GM21619 (cell line): ENCODE measurements around the gene DIP2C.
"Not testable (repeated sequence)": the region's sequence is repeated elsewhere in the genome, so short reads cannot be mapped to it uniquely, and the experiment has no call there.

Experiments used
- ATAC-seq: cut with Tn5 transposase; IDR thresholded peaks from one replicate; pipeline ENCODE4 v1.9.1; 2021; ENCODE audit not compliant: unreplicated experiment

DIP2C gene

GRCh38 chr10:520402-520787 is 169.1 kb downstream of the DIP2C start:
- ATAC-seq, result no peak

DNA sequence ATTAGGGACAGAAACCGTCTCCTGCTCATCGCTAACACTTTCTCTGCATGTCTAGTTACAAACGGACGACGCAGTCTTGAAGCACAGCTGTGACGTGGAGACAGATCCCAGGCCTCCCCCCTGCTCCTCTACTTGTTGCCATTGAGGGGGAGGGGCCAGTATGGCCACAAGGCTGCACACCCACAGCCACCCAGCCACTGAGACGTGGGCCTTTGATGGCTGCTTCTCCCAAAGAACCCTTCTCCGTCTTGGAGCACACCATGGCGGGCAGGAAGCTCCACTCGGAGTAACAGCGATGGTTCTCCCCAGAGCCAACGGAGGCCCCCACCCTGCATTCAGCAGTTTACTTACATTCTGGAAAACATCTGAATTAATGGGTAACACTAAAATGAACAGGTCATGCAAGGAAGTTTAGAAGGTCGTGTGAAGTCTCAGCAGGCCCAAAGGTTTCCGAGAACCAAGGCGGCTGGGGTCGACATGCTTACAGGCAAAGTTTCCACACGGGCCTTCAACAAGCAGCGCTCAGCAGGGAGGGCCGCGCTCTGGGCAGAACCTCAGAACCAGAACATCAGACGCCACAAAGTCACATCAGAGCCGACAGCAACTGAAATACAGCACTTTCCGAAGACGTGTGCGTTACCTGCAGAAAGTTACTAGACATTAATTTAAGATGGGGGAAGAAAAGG is 169.6 kb downstream of the DIP2C start:
- no peak for ATAC-seq

- ATAC-seq, result no peak
These were observed 170.3 kb downstream of the DIP2C start for GRCh38 chr10:519055-519715.

DNA sequence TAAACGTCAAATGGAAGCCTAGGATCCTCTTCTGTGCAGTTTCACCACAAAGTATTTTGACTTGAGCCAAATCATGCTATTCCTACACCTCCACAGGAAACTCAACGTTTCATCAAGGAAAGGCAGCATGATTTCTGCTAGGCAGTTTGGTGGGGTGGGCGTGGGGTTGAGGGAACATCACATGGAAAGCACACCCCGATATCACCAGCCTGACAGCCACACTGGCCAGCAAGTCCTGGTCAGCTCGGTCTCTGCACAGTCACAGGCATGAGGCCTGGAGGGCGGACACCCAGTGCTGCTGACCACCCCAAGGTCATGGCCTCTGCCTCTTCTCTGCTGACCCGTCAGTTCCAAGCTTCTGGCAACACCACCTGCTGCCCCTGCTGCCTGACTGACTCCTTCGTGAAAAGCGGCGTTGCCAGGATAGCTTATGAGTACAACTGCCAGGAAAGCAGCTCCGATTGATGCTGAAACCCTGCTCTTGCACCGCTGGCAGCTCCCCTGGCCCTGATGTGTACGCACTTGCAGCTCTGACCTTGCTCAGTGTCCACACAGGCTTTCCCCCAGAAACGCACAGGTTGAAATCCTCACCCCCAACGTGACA is 171.5 kb downstream of the DIP2C start:
- ATAC-seq, result no peak

GRCh38 chr10:517241-517830 is 172.1 kb downstream of the DIP2C start:
- ATAC-seq, result no peak

DNA sequence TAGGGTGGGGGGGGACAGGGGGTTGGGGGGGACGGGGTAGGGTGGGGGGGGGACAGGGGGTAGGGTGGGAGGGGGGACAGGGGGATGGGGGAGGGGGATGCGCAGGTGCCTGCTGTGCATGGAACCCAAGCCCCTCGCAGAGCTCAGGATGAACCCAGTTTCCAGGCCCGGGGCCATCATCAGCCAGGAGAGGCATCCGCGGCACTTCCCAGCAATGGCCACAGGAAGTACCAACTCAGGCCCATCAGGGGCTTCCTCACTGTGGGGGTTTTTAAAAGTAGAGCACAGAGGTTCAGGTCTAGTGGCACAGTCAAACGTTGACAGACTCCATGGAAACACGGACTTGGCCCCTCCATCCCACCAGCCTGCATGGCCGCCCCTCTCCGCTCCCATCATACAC is 172.7 kb downstream of the DIP2C start:
- no peak for ATAC-seq

DNA sequence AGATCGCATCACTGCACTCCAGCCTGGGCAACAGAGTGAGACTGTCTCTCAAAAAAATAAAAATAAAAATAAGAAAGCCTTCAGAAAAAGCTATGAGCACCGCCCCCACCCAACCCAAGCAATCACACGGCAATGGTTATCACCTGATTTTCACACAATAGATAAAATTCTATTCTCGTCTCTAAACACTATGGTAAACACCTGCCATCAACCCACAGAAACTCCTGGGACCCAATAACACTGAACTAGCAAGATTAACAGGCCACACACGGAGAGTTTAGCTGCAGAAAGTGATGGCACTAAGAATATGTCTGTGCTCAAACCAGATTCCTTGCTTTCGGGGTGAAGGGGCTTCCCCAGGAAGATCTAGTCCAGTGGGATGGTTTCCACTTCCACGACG is 173.8 kb downstream of the DIP2C start:
- no peak for ATAC-seq

DNA sequence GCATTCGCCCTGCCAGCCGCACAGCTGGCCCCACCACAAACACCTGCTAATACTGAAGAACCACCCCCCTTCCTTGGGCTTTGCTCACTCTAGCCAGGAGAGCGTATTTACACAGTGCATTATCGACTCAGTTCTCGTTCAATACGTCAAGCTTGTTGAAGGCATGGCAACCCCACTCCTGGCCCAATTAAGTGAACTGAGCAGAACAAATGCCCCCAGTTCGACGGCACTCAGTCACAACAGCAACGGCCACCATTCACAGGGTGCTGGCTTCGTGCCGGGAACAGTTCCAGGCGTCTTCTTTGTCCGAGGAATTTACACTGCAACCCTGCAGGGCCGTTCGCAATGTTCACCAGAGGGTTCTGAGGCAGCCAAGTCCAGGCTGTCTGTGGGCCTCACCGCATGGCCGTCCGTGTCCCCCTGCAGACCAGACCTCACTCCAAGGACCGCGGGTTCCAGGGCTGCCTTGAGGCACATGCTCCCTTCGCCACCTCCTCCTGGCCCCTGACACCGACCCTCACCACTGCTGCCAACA is 175.3 kb downstream of the DIP2C start:
- no peak for ATAC-seq

DNA sequence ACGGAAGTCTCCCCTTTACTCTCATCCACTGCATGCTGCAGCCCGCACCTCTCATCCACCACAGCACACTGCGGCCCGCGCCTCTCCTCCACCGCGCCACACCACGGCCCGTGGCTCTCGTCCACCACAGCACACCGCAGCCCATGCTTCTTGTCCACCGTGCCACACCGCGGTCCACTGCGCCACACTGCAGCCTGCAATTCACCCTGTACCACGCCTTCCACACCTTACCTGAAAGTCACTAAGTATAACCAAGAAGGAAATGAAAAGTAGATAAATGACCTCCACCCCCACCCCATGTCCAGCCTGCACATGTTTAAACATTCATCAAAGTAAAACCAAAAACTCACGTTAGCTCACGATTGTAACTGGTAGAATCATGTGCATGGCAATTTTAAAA is 176.1 kb downstream of the DIP2C start:
- no peak for ATAC-seq

DNA sequence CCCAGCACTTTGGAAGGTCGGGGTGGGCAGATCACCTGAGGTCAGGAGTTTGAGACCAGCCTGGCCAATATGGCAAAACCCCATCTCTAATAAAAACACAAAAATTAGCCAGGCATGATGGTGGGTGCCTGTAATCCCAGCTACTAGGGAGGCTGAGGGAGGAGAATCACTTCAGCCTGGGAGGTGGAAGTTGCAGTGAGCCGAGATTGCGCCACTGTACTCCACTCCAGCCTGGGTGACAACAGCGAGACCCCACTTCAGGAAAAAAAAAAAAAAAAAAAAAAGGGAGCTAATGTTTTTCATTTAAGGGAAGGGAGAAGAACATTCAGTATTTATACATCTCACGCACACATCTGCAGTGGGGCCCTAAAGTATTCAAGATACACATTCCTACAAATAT is 176.8 kb downstream of the DIP2C start:
- not testable (repeated sequence) for ATAC-seq

DNA sequence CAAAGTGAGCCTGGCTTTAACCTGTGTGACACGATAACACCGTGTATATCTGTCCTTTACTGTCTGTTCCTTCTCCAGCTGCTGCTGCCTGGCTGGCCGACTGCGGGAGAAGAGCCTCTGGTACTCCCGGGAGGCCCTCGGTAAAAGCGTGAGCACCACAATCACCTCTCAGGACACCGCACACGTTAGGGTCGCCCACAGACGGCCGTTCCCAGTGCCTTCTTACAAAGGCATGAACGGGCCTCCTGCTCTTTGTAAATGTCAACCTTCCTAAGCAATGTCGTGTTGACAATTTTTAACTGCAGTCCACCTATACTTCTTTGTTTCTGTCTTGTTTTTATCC is 177.6 kb downstream of the DIP2C start:
- no peak for ATAC-seq

DNA sequence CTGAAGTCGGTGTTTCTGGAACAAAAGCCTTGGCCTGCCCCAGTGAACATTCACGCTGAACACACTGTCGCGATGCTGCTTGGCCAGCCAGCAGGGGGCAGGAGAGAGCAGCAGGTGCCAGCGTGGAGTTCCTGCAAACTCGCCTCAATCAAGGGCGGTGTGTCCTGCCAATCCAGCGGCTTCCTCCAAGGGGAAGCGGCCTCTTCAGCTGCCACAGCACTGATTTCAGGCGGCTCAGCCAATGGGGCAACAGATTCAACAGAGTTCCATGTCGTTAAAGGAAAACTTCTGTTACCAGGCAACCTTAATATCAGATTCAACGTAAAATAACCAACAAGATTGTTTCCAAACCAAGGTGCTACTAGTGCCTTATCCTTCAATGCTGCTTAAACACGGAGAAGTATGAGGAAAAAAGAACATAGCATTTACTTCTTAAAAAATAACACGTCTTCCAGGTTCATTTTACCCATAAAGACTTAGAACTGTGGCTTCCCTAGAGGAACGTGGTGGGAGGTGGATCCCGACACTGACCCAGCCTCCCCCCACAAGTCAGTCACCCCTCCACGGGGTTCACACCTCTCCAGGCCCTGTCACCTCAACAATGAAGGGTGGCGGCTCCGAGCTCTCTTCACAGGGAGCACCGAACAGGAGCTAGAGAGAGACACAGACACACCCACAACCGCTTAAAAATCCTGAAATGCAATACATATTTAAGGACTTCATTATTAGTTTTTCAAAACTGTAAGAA is 178.2 kb downstream of the DIP2C start:
- no peak for ATAC-seq

GRCh38 chr10:510415-510881 is 179.0 kb downstream of the DIP2C start:
- ATAC-seq, result no peak

- no peak for ATAC-seq
These were observed 179.9 kb downstream of the DIP2C start for GRCh38 chr10:509361-510102.

- ATAC-seq, result no peak
These were observed 180.7 kb downstream of the DIP2C start for GRCh38 chr10:508726-509125.

GRCh38 chr10:507908-508444 is 181.5 kb downstream of the DIP2C start:
- ATAC-seq, result no peak

DNA sequence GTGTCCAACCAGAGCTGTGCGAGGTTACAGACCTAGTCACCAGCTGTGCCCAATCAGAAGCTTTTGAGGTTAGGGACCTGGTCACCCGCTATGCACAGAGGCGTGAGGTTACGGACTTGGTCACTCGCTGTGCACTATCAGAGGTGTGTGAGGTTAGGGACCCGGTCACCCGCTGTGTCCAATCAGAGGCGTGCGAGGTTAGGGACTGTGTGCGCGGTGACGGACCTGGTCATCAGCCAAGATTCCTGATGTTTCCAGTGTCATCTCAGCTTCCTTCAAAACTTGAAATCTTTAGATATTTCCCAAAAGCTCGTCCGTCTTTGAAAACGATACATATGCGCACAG is 182.1 kb downstream of the DIP2C start:
- no peak for ATAC-seq

GRCh38 chr10:506451-507354 is 182.8 kb downstream of the DIP2C start:
- no peak for ATAC-seq

DNA sequence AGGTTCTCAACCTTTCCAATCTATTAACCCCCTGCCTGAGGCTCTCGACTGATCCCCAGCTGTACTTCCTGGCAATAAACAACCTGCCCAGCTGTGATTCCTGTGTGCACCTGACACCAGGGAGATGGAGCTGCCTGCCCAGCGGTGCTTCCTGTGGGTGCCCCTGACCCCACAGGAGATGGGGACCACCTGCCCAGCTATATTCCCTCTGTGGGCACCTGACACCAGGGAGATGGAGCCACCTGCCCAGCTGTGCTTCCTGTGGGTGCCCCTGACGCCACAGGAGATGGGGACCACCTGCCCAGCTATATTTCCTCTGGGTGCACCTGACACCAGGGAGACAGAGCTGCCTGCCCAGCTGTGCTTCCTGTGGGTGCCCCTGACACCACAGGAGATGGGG is 184.0 kb downstream of the DIP2C start:
- no peak for ATAC-seq
